Measurements from ENCODE around the gene CHPT1. TPM values are rescaled to one million over a fixed set of nuclear protein-coding genes. Genes with fewer than 3 reads are reported as not detected.

Gene CHPT1
- total RNA-seq, 1 donor from 2014 or later: 16.9 TPM

DNA sequence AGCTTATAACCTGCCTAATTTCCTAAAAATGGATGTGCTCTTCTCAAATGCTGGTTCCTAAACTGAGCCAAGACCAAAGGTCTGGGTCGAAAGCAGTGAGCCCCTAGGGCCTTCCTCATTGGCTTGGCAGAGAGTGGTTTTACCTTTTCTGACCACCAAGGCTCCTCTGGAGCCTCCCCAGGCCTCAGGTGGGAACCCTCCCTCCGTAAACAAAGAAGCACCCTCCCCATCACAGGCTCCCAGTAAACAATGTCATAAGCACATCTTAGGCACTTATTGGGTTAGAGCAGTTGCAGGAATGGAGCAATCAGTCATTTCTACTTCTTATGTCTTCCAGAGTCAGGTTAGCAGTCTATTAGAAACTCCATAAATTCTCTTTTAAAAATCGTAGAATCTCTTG is 6.0 kb downstream of the CHPT1 start:
- peaks cover 21% of the 10 kb centered on the region for H3K4me1 Mint-ChIP-seq
- H3K36me3 Mint-ChIP-seq: no peaks in the 10 kb centered on the region
- H3K9me3 Mint-ChIP-seq: no peaks in the 10 kb centered on the region
- DNase-seq (ENCODE audit: low spot score in 2 of 2, unreplicated experiment in 2 of 2): no peak
- TF ChIP-seq, protein P1, sequence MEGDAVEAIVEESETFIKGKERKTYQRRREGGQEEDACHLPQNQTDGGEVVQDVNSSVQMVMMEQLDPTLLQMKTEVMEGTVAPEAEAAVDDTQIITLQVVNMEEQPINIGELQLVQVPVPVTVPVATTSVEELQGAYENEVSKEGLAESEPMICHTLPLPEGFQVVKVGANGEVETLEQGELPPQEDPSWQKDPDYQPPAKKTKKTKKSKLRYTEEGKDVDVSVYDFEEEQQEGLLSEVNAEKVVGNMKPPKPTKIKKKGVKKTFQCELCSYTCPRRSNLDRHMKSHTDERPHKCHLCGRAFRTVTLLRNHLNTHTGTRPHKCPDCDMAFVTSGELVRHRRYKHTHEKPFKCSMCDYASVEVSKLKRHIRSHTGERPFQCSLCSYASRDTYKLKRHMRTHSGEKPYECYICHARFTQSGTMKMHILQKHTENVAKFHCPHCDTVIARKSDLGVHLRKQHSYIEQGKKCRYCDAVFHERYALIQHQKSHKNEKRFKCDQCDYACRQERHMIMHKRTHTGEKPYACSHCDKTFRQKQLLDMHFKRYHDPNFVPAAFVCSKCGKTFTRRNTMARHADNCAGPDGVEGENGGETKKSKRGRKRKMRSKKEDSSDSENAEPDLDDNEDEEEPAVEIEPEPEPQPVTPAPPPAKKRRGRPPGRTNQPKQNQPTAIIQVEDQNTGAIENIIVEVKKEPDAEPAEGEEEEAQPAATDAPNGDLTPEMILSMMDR (IDR thresholded peaks at IDR 0.05; ENCODE audit: unreplicated experiment): no peak
- H3K27me3 Mint-ChIP-seq (ENCODE audit: low read depth): no peaks in the 10 kb centered on the region
- H3K27ac Mint-ChIP-seq: no peak overlapping the region
- H3K4me3 Mint-ChIP-seq: no peak overlapping the region

- no peak overlapping the region for H3K27ac Mint-ChIP-seq
- no peaks in the 10 kb centered on the region for H3K27me3 Mint-ChIP-seq (ENCODE audit: low read depth)
- H3K9me3 Mint-ChIP-seq: peaks cover 7% of the 10 kb centered on the region
- DNase-seq (ENCODE audit: low spot score in 2 of 2, unreplicated experiment in 2 of 2): no peak
- peaks cover 7% of the 10 kb centered on the region for H3K4me1 Mint-ChIP-seq
- TF ChIP-seq, protein P1 (IDR thresholded peaks at IDR 0.05; ENCODE audit: unreplicated experiment): no peak
- H3K36me3 Mint-ChIP-seq: no peaks in the 10 kb centered on the region
- H3K4me3 Mint-ChIP-seq: no peak overlapping the region
Measured at GRCh38 chr12:101706403-101706802, 9.0 kb downstream of the CHPT1 start.

GRCh38 chr12:101707131-101707782 is 9.8 kb downstream of the CHPT1 start:
- Mint-ChIP-seq H3K27ac (no peak overlapping the region), H3K9me3 (peaks cover 9% of the 10 kb centered on the region), H3K36me3 (peaks cover 1% of the 10 kb centered on the region), H3K27me3 (ENCODE audit: low read depth) (no peaks in the 10 kb centered on the region), H3K4me3 (no peak overlapping the region), H3K4me1 (peaks cover 7% of the 10 kb centered on the region)
- TF ChIP-seq, protein P1 (IDR thresholded peaks at IDR 0.05; ENCODE audit: unreplicated experiment): no peak
- DNase-seq (ENCODE audit: low spot score in 2 of 2, unreplicated experiment in 2 of 2): no peak

GRCh38 chr12:101710288-101710687 is 12.8 kb downstream of the CHPT1 start:
- DNase-seq (ENCODE audit: low spot score in 2 of 2, unreplicated experiment in 2 of 2): no peak
- Mint-ChIP-seq H3K27me3 (ENCODE audit: low read depth) (no peaks in the 10 kb centered on the region), H3K4me3 (no peak overlapping the region), H3K4me1 (peaks cover 4% of the 10 kb centered on the region), H3K36me3 (peaks cover 4% of the 10 kb centered on the region), H3K9me3 (peaks cover 12% of the 10 kb centered on the region), H3K27ac (no peak overlapping the region)
- TF ChIP-seq, protein P1 (IDR thresholded peaks at IDR 0.05; ENCODE audit: unreplicated experiment): no peak

DNA sequence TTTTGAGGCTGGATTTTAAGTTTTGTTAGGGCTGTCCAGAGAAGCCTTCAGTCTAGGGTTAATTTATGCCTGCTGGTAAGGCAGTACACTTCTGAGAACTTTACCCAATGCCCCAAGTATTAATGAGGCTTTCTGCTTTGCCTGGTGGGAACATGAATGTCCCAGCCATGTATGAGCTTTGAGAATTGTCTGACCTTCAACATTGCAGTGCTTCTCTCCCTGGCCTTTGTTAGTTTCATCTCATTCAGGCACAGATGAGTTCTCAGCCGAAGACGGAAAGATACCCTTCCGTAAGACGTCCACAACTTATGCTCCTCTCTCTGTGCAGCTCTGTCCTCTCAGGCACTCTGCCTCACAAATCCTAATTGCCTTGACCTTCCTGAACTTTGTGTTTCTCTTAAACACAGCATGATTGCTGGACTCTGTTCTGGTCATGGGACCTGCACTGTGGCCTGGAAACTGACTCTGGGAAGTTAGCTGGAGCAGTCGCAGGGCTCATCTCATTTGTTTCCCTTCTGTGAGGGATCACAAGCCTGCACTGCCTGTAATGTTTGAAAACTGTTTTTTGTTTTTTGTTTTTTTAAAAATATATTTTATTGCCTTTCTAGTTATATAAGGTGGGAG is 15.7 kb downstream of the CHPT1 start:
- Mint-ChIP-seq H3K36me3 (peaks cover 6% of the 10 kb centered on the region), H3K4me1 (peaks cover 4% of the 10 kb centered on the region), H3K27me3 (ENCODE audit: low read depth) (no peaks in the 10 kb centered on the region), H3K4me3 (no peak overlapping the region), H3K27ac (no peak overlapping the region), H3K9me3 (peaks cover 12% of the 10 kb centered on the region)
- TF ChIP-seq, protein P1 (IDR thresholded peaks at IDR 0.05; ENCODE audit: unreplicated experiment): no peak
- DNase-seq (ENCODE audit: low spot score in 2 of 2, unreplicated experiment in 2 of 2): no peak

Measured in mesothelial cell of epicardium (in vitro differentiated cells).